Activated CD4-positive, alpha-beta T cell treated with anti-CD3 and anti-CD28 coated beads, Interleukin-2, amount 10 ng/mL, durations not matched to agents 7 days and 5 days (primary cell): ENCODE measurements around the gene SIRT5. TPM values are rescaled to one million over a fixed set of nuclear protein-coding genes. Genes with fewer than 3 reads are reported as not detected.

Source experiments
- CTCF ChIA-PET: fragments of 350-600 bp; sonication (Branson Sonifier 250); formaldehyde crosslinking; loops from one replicate; lab custom pipeline; 2021; ENCODE audit warnings: antibody characterized with exemption; lab: Charles Lee
- POLR2A ChIA-PET: fragments of 350-600 bp; sonication (Branson Sonifier 250); formaldehyde crosslinking; loops from one replicate; lab custom pipeline; 2021; ENCODE audit warnings: antibody characterized with exemption; lab: Charles Lee
- DNase-seq: peaks from one replicate; pipeline ENCODE4 v3.0.0-alpha.2; 2020
- H3K27ac Mint-ChIP-seq: one replicate; pipeline ENCODE4 v1.8.0; 2021; ENCODE audit warnings: mild to moderate bottlenecking, moderate library complexity, mixed read lengths
- H3K27me3 Mint-ChIP-seq: one replicate; pipeline ENCODE4 v1.8.0; 2021; ENCODE audit warnings: mixed read lengths
- H3K36me3 Mint-ChIP-seq: one replicate; pipeline ENCODE4 v1.8.0; 2021; ENCODE audit warnings: low read depth, mixed read lengths
- H3K4me1 Mint-ChIP-seq: one replicate; pipeline ENCODE4 v1.8.0; 2021; ENCODE audit warnings: mixed read lengths
- H3K4me3 Mint-ChIP-seq: one replicate; pipeline ENCODE4 v1.8.0; 2021; ENCODE audit warnings: mild to moderate bottlenecking, moderate library complexity, mixed read lengths
- H3K9me3 Mint-ChIP-seq: one replicate; pipeline ENCODE4 v1.8.0; 2021; ENCODE audit warnings: mixed read lengths
- total RNA-seq, 2 experiments: library from RNA; stranded (reverse); gene quantifications; one replicate each; pipeline ENCODE4 v1.2.3, GENCODE V29; 2021

The SIRT5 gene
- total RNA-seq, 2 experiments from 2014 or later = 14.3 to 19.4 TPM

DNA sequence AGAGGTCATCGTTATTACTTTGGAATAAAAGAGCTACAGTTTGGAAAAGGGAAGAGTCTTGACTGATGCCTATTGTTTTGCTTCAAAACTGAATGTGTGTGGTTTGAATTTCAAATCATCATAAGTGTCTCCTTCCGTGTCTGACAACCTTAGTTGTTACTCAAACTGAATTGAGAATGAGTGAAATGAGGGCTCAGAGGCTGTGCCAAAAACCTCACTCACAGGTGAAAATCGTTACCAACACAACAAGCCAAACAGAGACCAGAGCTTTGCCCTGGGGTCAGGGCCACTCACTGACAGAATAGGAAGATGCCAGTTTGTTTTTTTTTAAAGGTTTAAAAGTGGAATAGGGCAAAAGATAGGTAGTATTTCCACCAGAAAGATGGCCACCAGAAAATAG, 15.2 kb upstream of the SIRT5 start:
- Mint-ChIP-seq H3K9me3 (no peaks in the 10 kb centered on the region), H3K27me3 (peaks cover 5% of the 10 kb centered on the region), H3K27ac (no peak overlapping the region), H3K36me3 (no peaks in the 10 kb centered on the region), H3K4me1 (no peaks in the 10 kb centered on the region), H3K4me3 (no peak overlapping the region)
- no peak for DNase-seq
- CTCF ChIA-PET = no interaction called here
- POLR2A ChIA-PET = interaction anchor here (0.6 kb wide), 1 partner anchor 229 kb away, joined by 4 read pairs; no protein-coding TSS in a partner anchor

- Mint-ChIP-seq H3K27ac (no peak overlapping the region), H3K4me1 (no peaks in the 10 kb centered on the region), H3K9me3 (no peaks in the 10 kb centered on the region), H3K27me3 (peaks cover 6% of the 10 kb centered on the region), H3K36me3 (no peaks in the 10 kb centered on the region), H3K4me3 (no peak overlapping the region)
- ChIA-PET CTCF (interaction anchor here (4.1 kb wide), 1 partner anchor 14 kb away, joined by 26 read pairs; the partner anchor contains the start of gene SIRT5), POLR2A (no interaction called here)
- DNase-seq = no peak
Observed at GRCh38 chr6:13559968-13560650, 14.3 kb upstream of the SIRT5 start.

GRCh38 chr6:13560651-13561044, 13.8 kb upstream of the SIRT5 start:
- Mint-ChIP-seq H3K36me3 (no peaks in the 10 kb centered on the region), H3K27me3 (peaks cover 6% of the 10 kb centered on the region), H3K4me1 (no peaks in the 10 kb centered on the region), H3K4me3 (no peak overlapping the region), H3K9me3 (no peaks in the 10 kb centered on the region), H3K27ac (no peak overlapping the region)
- ChIA-PET CTCF (interaction anchor here (4.1 kb wide), 1 partner anchor 13 kb away, joined by 26 read pairs; the partner anchor contains the start of gene SIRT5), POLR2A (no interaction called here)
- DNase-seq = no peak

GRCh38 chr6:13561624-13562267, 12.7 kb upstream of the SIRT5 start:
- ChIA-PET POLR2A (interaction anchor here (0.6 kb wide), 2 partner anchors 11 to 15 kb away, joined by 4 read pairs; no protein-coding TSS in a partner anchor), CTCF (interaction anchor here (0.6 to 4.1 kb wide), 5 partner anchors 12 to 264 kb away, joined by 3 to 26 read pairs (median 3); partner anchors contain the start of gene SIRT5)
- no peaks in the 10 kb centered on the region for H3K4me1 Mint-ChIP-seq
- peaks cover 6% of the 10 kb centered on the region for H3K27me3 Mint-ChIP-seq
- H3K36me3 Mint-ChIP-seq = no peaks in the 10 kb centered on the region
- H3K9me3 Mint-ChIP-seq = no peaks in the 10 kb centered on the region
- DNase-seq = no peak
- H3K4me3 Mint-ChIP-seq = no peak overlapping the region
- H3K27ac Mint-ChIP-seq = no peak overlapping the region

- Mint-ChIP-seq H3K9me3 (no peaks in the 10 kb centered on the region), H3K4me1 (no peaks in the 10 kb centered on the region), H3K36me3 (no peaks in the 10 kb centered on the region), H3K4me3 (no peak overlapping the region), H3K27ac (no peak overlapping the region), H3K27me3 (peaks cover 6% of the 10 kb centered on the region)
- ChIA-PET CTCF (interaction anchor here (1.2 to 4.1 kb wide), 2 partner anchors 11 to 228 kb away, joined by 3 to 26 read pairs; partner anchors contain the start of gene SIRT5), POLR2A (interaction anchor here (0.8 kb wide), 1 partner anchor 11 kb away, joined by 6 read pairs; the partner anchor contains the start of gene SIRT5)
- no peak for DNase-seq
Observed at GRCh38 chr6:13563009-13563408, 11.4 kb upstream of the SIRT5 start.

DNA sequence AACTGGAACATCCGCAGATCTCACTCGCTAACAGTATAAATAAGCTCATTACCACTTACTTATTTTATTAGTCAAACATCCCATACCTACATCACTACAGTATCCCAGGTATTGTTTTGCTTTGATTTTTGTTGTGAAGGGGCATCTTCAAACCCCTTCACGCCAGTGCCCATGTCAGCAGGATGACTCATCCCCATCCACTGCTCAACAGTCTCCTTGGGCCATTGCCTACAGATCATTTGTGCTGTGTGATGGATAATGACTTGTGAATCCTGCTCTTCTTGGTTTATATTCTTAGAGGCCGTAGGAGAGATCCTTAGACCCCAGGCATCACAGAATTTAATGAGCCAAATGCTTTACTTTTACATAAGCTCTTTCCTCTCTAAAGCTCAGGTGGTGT, 8.5 kb upstream of the SIRT5 start:
- no peak for DNase-seq
- peaks cover 9% of the 10 kb centered on the region for H3K27me3 Mint-ChIP-seq
- H3K9me3 Mint-ChIP-seq = no peaks in the 10 kb centered on the region
- no peak overlapping the region for H3K4me3 Mint-ChIP-seq
- no peaks in the 10 kb centered on the region for H3K36me3 Mint-ChIP-seq
- POLR2A ChIA-PET = no interaction called here
- CTCF ChIA-PET = interaction anchor here (1.0 to 1.3 kb wide), 2 partner anchors 9 to 49 kb away, joined by 4 to 5 read pairs; partner anchors contain the start of gene NOL7
- H3K27ac Mint-ChIP-seq = no peak overlapping the region
- no peaks in the 10 kb centered on the region for H3K4me1 Mint-ChIP-seq

GRCh38 chr6:13566500-13566899, 7.9 kb upstream of the SIRT5 start:
- peaks cover 9% of the 10 kb centered on the region for H3K27me3 Mint-ChIP-seq
- H3K4me1 Mint-ChIP-seq = no peaks in the 10 kb centered on the region
- H3K4me3 Mint-ChIP-seq = no peak overlapping the region
- ChIA-PET CTCF (interaction anchor here (1.0 kb wide), 1 partner anchor 49 kb away, joined by 4 read pairs; the partner anchor contains the start of gene NOL7), POLR2A (no interaction called here)
- H3K27ac Mint-ChIP-seq = no peak overlapping the region
- no peaks in the 10 kb centered on the region for H3K36me3 Mint-ChIP-seq
- no peak for DNase-seq
- no peaks in the 10 kb centered on the region for H3K9me3 Mint-ChIP-seq

DNA sequence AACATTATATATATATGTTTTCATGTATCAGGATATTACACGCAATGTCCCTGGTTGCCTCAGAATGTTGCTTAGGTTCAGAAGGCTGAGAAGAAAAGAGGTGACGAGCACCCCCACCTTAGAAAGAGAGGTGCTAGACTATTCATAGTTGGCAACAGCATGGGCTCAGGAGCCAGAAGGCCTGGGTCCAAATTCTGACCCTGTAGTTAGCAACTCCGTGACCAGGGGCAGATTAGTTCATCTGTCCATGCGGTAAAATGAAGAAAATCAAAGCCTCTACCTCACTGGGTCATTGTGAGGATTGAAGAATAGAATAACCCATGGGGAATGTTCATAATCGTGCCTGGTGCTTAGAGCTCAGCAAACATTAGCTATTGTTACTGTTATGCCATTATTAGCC, 5.4 kb upstream of the SIRT5 start:
- CTCF ChIA-PET = interaction anchor here (0.8 to 1.0 kb wide), 3 partner anchors 12 to 226 kb away, joined by 3 to 9 read pairs (median 4); no protein-coding TSS in a partner anchor
- Mint-ChIP-seq H3K9me3 (no peaks in the 10 kb centered on the region), H3K27ac (no peak overlapping the region), H3K4me3 (no peak overlapping the region), H3K27me3 (peaks cover 6% of the 10 kb centered on the region), H3K4me1 (peaks cover 15% of the 10 kb centered on the region), H3K36me3 (no peaks in the 10 kb centered on the region)
- DNase-seq = no peak
- POLR2A ChIA-PET = no interaction called here

GRCh38 chr6:13572240-13572639, 2.2 kb upstream of the SIRT5 start:
- no peak overlapping the region for H3K27ac Mint-ChIP-seq
- H3K4me3 Mint-ChIP-seq = peak overlapping the region; percentile 88
- no peak for DNase-seq
- H3K27me3 Mint-ChIP-seq = peaks cover 3% of the 10 kb centered on the region
- H3K36me3 Mint-ChIP-seq = no peaks in the 10 kb centered on the region
- peaks cover 34% of the 10 kb centered on the region for H3K4me1 Mint-ChIP-seq
- POLR2A ChIA-PET = no interaction called here
- CTCF ChIA-PET = interaction anchor here (3.7 kb wide), 1 partner anchor 11 kb away, joined by 26 read pairs; no protein-coding TSS in a partner anchor
- no peaks in the 10 kb centered on the region for H3K9me3 Mint-ChIP-seq

GRCh38 chr6:13572951-13573654, 1.3 kb upstream of the SIRT5 start:
- no peak for DNase-seq
- Mint-ChIP-seq H3K27ac (peak overlapping the region; percentile 90), H3K27me3 (peaks cover 3% of the 10 kb centered on the region), H3K4me1 (peaks cover 34% of the 10 kb centered on the region), H3K4me3 (peak overlapping the region; percentile 88), H3K9me3 (peaks cover 5% of the 10 kb centered on the region), H3K36me3 (peaks cover 5% of the 10 kb centered on the region)
- POLR2A ChIA-PET = interaction anchor here (0.6 kb wide), 1 partner anchor 11 kb away, joined by 4 read pairs; no protein-coding TSS in a partner anchor
- CTCF ChIA-PET = interaction anchor here (3.7 kb wide), 1 partner anchor 11 kb away, joined by 26 read pairs; no protein-coding TSS in a partner anchor

- peak overlapping the region; percentile 88 for H3K4me3 Mint-ChIP-seq
- DNase-seq = peak; percentile 11
- peaks cover under 1% of the 10 kb centered on the region for H3K27me3 Mint-ChIP-seq
- H3K4me1 Mint-ChIP-seq = peaks cover 34% of the 10 kb centered on the region
- peaks cover 6% of the 10 kb centered on the region for H3K36me3 Mint-ChIP-seq
- H3K27ac Mint-ChIP-seq = peak overlapping the region; percentile 90
- ChIA-PET CTCF (interaction anchor here (1.0 to 3.7 kb wide), 3 partner anchors 12 to 38 kb away, joined by 3 to 26 read pairs (median 12); no protein-coding TSS in a partner anchor), POLR2A (interaction anchor here (1.1 kb wide), 1 partner anchor 11 kb away, joined by 6 read pairs; no protein-coding TSS in a partner anchor)
- H3K9me3 Mint-ChIP-seq = peaks cover 6% of the 10 kb centered on the region
Observed at GRCh38 chr6:13573669-13574110, 711 bp upstream of the SIRT5 start.

DNA sequence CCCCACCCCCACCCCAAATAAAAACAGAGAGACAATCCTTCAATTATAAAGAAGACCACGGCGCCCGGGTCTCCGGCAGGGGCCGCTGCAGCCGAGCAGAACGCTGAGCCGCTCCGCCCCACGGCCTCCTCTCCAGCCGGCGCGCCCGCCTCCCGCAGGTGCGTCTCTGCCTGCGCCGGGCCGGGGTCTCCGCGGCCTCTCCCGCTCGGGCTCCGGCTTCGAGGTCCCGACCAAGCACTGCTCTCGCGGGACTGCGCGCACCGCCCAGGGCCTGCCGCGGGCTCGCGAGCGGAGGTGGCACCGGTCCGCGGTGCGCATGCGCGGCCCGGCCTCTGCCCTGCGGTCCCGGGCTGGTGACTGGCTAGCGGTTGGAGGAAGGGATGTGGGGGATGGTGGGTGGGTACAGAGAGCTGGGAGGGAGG, 241 bp upstream of the SIRT5 start:
- Mint-ChIP-seq H3K27me3 (no peaks in the 10 kb centered on the region), H3K4me1 (peaks cover 34% of the 10 kb centered on the region)
- CTCF ChIA-PET = interaction anchor here (0.5 to 3.7 kb wide), 28 partner anchors 10 to 492 kb away, joined by 3 to 26 read pairs (median 8); partner anchors contain the start of genes NOL7 and TBC1D7

More for the DNA sequence above, 241 bp upstream of the SIRT5 start:
- Mint-ChIP-seq H3K27ac (peak overlapping the region; percentile 98), H3K9me3 (peaks cover 6% of the 10 kb centered on the region), H3K4me3 (peak overlapping the region; percentile 88), H3K36me3 (peaks cover 6% of the 10 kb centered on the region)
- POLR2A ChIA-PET = interaction anchor here (0.8 to 1.1 kb wide), 3 partner anchors 11 to 240 kb away, joined by 3 to 6 read pairs (median 3); partner anchors contain the start of gene MCUR1
- peak; percentile 92 for DNase-seq
